Measurements from ENCODE around the gene ARHGEF38.

ARHGEF38 gene

DNA sequence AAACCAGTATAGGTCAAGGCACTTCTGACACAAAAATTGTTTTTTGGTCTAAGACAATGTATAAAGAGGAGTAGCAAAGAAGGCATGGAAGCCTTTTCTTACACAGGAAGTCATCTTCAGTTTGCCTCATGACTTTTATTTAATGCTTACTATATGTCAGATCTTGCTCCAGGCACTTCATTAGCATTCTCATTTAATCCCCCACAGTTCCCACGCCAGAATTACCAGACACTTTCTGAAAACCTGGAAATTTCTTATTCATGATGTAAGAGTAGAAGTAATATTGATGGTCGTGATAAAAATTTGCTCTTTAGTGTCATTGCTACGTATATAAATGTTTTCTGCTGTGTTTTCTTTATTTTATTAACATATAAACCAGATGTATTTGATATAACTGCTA is 39.2 kb downstream of the ARHGEF38 start:
- in situ Hi-C loops (cut with HindIII; ENCODE audit: low sequenced_read_pairs): no loop called here
- H3K4me3 ChIP-seq (ENCODE audit: low read depth, low read length): no peak overlapping the region
- DNase-seq (ENCODE audit: low read depth): no peak
- TF ChIP-seq, protein P1, sequence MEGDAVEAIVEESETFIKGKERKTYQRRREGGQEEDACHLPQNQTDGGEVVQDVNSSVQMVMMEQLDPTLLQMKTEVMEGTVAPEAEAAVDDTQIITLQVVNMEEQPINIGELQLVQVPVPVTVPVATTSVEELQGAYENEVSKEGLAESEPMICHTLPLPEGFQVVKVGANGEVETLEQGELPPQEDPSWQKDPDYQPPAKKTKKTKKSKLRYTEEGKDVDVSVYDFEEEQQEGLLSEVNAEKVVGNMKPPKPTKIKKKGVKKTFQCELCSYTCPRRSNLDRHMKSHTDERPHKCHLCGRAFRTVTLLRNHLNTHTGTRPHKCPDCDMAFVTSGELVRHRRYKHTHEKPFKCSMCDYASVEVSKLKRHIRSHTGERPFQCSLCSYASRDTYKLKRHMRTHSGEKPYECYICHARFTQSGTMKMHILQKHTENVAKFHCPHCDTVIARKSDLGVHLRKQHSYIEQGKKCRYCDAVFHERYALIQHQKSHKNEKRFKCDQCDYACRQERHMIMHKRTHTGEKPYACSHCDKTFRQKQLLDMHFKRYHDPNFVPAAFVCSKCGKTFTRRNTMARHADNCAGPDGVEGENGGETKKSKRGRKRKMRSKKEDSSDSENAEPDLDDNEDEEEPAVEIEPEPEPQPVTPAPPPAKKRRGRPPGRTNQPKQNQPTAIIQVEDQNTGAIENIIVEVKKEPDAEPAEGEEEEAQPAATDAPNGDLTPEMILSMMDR (IDR thresholded peaks at IDR 0.05; ENCODE audit: low read depth, low read length, missing control alignments): no peak

GRCh38 chr4:105594099-105595010 is 41.9 kb downstream of the ARHGEF38 start:
- in situ Hi-C loops (cut with HindIII; ENCODE audit: low sequenced_read_pairs): no loop called here
- no peak for DNase-seq (ENCODE audit: low read depth)
- H3K4me3 ChIP-seq (ENCODE audit: low read depth, low read length): no peak overlapping the region
- TF ChIP-seq, protein P1 (IDR thresholded peaks at IDR 0.05; ENCODE audit: low read depth, low read length, missing control alignments): no peak

GRCh38 chr4:105596684-105597083 is 44.3 kb downstream of the ARHGEF38 start:
- TF ChIP-seq, protein P1 (IDR thresholded peaks at IDR 0.05; ENCODE audit: low read depth, low read length, missing control alignments): no peak
- in situ Hi-C loops (cut with HindIII; ENCODE audit: low sequenced_read_pairs): no loop called here
- H3K4me3 ChIP-seq (ENCODE audit: low read depth, low read length): no peak overlapping the region
- DNase-seq (ENCODE audit: low read depth): no peak

- TF ChIP-seq, protein P1 (IDR thresholded peaks at IDR 0.05; ENCODE audit: low read depth, low read length, missing control alignments): no peak
- no peak for DNase-seq (ENCODE audit: low read depth)
- no peak overlapping the region for H3K4me3 ChIP-seq (ENCODE audit: low read depth, low read length)
- in situ Hi-C loops (cut with HindIII; ENCODE audit: low sequenced_read_pairs): no loop called here
Observed at GRCh38 chr4:105598052-105598451, 45.6 kb downstream of the ARHGEF38 start.

DNA sequence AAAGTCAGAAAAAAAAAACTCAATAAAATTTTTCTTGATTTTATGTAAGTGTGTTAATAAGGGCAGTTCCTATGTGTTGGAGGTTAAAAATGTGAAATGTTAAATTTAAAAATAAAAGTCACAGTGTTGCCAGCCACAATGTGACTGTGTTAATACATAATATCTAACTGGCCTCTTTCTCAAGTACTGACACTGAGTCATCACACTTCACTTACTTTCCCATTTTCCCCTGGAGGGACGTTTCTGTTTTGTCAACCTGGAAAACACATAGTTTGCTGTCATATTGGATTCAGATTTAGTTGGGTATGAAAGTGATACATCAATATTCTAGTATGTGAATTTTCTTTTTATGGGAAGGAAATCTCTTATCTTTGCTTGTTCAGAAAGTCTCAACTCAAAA is 46.4 kb downstream of the ARHGEF38 start:
- no peak overlapping the region for H3K4me3 ChIP-seq (ENCODE audit: low read depth, low read length)
- DNase-seq (ENCODE audit: low read depth): no peak
- in situ Hi-C loops (cut with HindIII; ENCODE audit: low sequenced_read_pairs): no loop called here
- TF ChIP-seq, protein P1 (IDR thresholded peaks at IDR 0.05; ENCODE audit: low read depth, low read length, missing control alignments): no peak

- DNase-seq (ENCODE audit: low read depth): no peak
- TF ChIP-seq, protein P1 (IDR thresholded peaks at IDR 0.05; ENCODE audit: low read depth, low read length, missing control alignments): no peak
- in situ Hi-C loops (cut with HindIII; ENCODE audit: low sequenced_read_pairs): no loop called here
- no peak overlapping the region for H3K4me3 ChIP-seq (ENCODE audit: low read depth, low read length)
Observed at GRCh38 chr4:105599482-105599881, 47.1 kb downstream of the ARHGEF38 start.

Measured in astrocyte of the cerebellum (primary cell).